Suppressor macrophage (primary cell): ENCODE measurements around the gene KPNA4.
"Not testable (repeated sequence)": the region's sequence is repeated elsewhere in the genome, so short reads cannot be mapped to it uniquely, and the experiment has no call there.

ENCODE experiments used
- DNase-seq, 4 experiments: peaks; one replicate each; pipeline ENCODE4 v3.0.0-alpha.2; 2020 to 2022

Gene KPNA4

GRCh38 chr3:160569894-160570652 lies 4.7 kb upstream of the KPNA4 start:
- DNase-seq = peak; percentile 58 to 85 (median 68)

GRCh38 chr3:160568989-160569388 lies 3.6 kb upstream of the KPNA4 start:
- no peak for DNase-seq

- no peak for DNase-seq
These were observed 2.4 kb upstream of the KPNA4 start for GRCh38 chr3:160567774-160568173.

GRCh38 chr3:160566499-160566898 lies 1.1 kb upstream of the KPNA4 start:
- DNase-seq = no peak

- DNase-seq = peak; percentile 62 to 87 (median 78)
These were observed 376 bp downstream of the KPNA4 start for GRCh38 chr3:160564949-160565441.

- DNase-seq = peak in 2 of 4 experiments; percentile 24 to 54
These were observed 986 bp downstream of the KPNA4 start for GRCh38 chr3:160564258-160564911.

GRCh38 chr3:160562952-160563351 lies 2.4 kb downstream of the KPNA4 start:
- no peak for DNase-seq

- DNase-seq = no peak
These were observed 7.8 kb downstream of the KPNA4 start for GRCh38 chr3:160557571-160557970.

- DNase-seq = no peak
These were observed 9.2 kb downstream of the KPNA4 start for GRCh38 chr3:160556141-160556540.

GRCh38 chr3:160554980-160555379 lies 10.4 kb downstream of the KPNA4 start:
- DNase-seq = no peak

- DNase-seq = no peak
These were observed 11.5 kb downstream of the KPNA4 start for GRCh38 chr3:160553827-160554226.

- DNase-seq = no peak
These were observed 18.6 kb downstream of the KPNA4 start for GRCh38 chr3:160546727-160547126.

GRCh38 chr3:160545504-160545871 lies 19.9 kb downstream of the KPNA4 start:
- DNase-seq = no peak

GRCh38 chr3:160544844-160545503 lies 20.4 kb downstream of the KPNA4 start:
- DNase-seq = no peak

GRCh38 chr3:160540551-160540950 lies 24.8 kb downstream of the KPNA4 start:
- DNase-seq = no peak

GRCh38 chr3:160538895-160539294 lies 26.5 kb downstream of the KPNA4 start:
- no peak for DNase-seq

GRCh38 chr3:160537729-160538128 lies 27.6 kb downstream of the KPNA4 start:
- no peak for DNase-seq

- no peak for DNase-seq
These were observed 33.0 kb downstream of the KPNA4 start for GRCh38 chr3:160532371-160532770.

GRCh38 chr3:160531311-160531710 lies 34.1 kb downstream of the KPNA4 start:
- DNase-seq = no peak

GRCh38 chr3:160516391-160516790 lies 49.0 kb downstream of the KPNA4 start:
- DNase-seq = not testable (repeated sequence)

- no peak for DNase-seq
These were observed 64.0 kb downstream of the KPNA4 start for GRCh38 chr3:160501325-160501724.

GRCh38 chr3:160498202-160498601 lies 67.2 kb downstream of the KPNA4 start:
- DNase-seq = no peak

GRCh38 chr3:160490166-160490565 lies 75.2 kb downstream of the KPNA4 start:
- DNase-seq = no peak

GRCh38 chr3:160486459-160486869 lies 78.9 kb downstream of the KPNA4 start:
- peak in 3 of 4 experiments; percentile 47 to 81 (median 64) for DNase-seq
